ENCODE measurements around the gene CTNNBIP1.
A peak's percentile ranks its signal among the peaks of the same experiment; 100 is the strongest.

CTNNBIP1 gene

GRCh38 chr1:9863371-9863770 is 46.7 kb downstream of the CTNNBIP1 start:
- H3K36me3 Mint-ChIP-seq (ENCODE audit: low read depth): no peaks in the 10 kb centered on the region
- DNase-seq: no peak
- H3K27ac Mint-ChIP-seq: no peak overlapping the region
- H3K27me3 Mint-ChIP-seq: no peaks in the 10 kb centered on the region
- H3K9me3 Mint-ChIP-seq: no peaks in the 10 kb centered on the region
- peaks cover 4% of the 10 kb centered on the region for H3K4me1 Mint-ChIP-seq
- no peak overlapping the region for H3K4me3 Mint-ChIP-seq
- ATAC-seq: no peak

DNA sequence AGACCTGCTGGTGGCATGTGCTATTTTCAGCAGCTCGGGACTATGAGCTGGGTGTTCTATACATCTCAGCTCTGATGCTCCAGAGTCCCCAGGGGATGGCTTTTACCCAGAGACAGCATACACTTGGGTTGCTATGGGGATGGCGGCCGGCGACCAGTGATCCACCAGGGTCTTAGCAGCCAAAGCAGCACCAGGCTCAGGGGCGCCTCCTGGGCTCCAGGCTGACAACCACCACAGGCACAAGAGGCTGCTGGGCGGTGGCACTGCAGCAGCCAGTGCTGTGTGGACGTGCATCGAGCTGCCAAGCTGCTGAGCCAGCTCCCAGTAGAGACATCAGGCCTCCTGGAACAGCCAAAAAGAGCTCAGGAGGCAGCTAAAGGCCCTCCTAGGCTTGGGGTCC is 48.7 kb downstream of the CTNNBIP1 start:
- Mint-ChIP-seq H3K27me3 (no peaks in the 10 kb centered on the region), H3K36me3 (ENCODE audit: low read depth) (no peaks in the 10 kb centered on the region), H3K4me1 (peaks cover 2% of the 10 kb centered on the region), H3K9me3 (no peaks in the 10 kb centered on the region), H3K4me3 (no peak overlapping the region), H3K27ac (no peak overlapping the region)
- DNase-seq (no peak), ATAC-seq (no peak)

DNA sequence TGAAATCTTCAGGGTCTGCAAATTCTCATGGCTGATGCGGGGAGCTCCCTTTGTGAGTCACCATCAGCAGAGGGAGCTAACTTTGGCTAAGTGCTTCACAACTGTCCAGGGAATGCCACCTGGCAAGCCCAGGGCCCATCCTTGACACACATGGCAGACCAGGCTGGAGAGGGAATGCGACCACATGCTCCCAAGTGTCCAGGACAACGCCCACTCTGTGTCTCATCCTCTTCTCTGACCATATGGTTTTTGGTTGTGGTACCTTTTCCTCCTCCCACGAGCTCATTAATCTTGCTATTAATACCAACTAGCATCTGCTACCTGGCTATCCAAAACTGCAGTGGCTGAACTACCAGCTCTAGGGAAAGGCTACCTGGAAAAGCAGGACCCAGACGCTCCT is 49.2 kb downstream of the CTNNBIP1 start:
- Mint-ChIP-seq H3K4me1 (peaks cover 2% of the 10 kb centered on the region), H3K27ac (no peak overlapping the region), H3K27me3 (no peaks in the 10 kb centered on the region), H3K4me3 (no peak overlapping the region), H3K9me3 (no peaks in the 10 kb centered on the region), H3K36me3 (ENCODE audit: low read depth) (no peaks in the 10 kb centered on the region)
- DNase-seq: no peak
- no peak for ATAC-seq

DNA sequence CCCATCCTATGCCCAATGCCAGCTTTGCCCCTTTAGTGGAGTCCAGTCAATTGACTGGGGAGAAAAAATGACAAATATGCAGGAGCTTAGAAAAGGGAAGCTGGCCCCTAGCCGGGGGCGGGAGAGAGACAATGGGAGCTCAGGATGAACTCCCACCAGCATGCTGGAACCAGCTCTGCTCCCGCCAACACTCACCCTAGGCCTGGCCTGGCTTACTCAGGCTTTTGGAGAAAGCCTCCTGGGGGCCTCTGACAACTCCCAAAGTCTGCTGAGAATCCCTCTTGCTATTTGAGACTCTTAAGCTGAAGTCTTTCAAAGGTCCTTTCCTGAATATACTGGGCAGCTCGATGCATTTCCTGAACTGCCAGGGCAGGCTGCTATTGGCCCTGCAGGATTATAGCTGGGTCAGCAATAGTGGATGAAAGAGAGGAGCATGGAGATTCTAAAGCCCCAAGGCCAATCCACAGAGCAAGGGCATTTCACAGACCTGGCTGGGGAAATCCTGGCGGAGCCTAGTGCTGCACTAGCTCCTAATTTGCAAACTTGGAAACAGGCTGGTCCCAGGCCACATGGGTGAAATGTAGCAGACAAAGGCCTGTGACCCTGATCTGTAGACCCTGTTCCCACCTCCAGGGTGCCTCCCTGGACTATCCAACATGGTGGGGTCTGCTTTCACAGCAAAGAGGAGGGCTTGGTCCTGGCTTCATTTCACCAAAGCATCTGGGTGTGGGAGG is 50.6 kb downstream of the CTNNBIP1 start:
- Mint-ChIP-seq H3K36me3 (ENCODE audit: low read depth) (peaks cover under 1% of the 10 kb centered on the region), H3K27me3 (no peaks in the 10 kb centered on the region), H3K4me1 (peaks cover 2% of the 10 kb centered on the region), H3K4me3 (no peak overlapping the region), H3K9me3 (no peaks in the 10 kb centered on the region), H3K27ac (no peak overlapping the region)
- no peak for ATAC-seq
- no peak for DNase-seq

- Mint-ChIP-seq H3K27me3 (no peaks in the 10 kb centered on the region), H3K9me3 (peaks cover 4% of the 10 kb centered on the region), H3K27ac (no peak overlapping the region), H3K36me3 (ENCODE audit: low read depth) (peaks cover 8% of the 10 kb centered on the region), H3K4me3 (no peak overlapping the region), H3K4me1 (peaks cover 2% of the 10 kb centered on the region)
- ATAC-seq (peak; percentile 65), DNase-seq (no peak)
These were observed 51.6 kb downstream of the CTNNBIP1 start for GRCh38 chr1:9858293-9859035.

DNA sequence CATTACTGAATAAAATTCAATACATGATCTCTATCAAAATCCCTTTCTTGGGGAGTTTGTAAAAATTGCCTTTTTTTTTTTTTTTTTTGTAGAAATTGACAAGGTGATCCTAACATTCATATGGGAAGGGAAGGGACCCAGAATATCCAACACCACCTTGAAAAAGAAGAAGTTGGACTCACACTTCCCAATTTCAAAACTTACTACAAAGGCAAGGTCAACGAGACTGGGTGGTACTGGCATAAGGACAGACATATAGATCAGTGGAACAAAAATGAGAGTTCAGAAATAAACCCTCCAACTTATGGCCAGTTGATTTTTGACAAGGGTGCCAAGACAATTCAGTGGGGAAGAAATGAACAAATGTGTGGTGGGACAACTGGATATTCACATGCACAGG is 54.9 kb downstream of the CTNNBIP1 start:
- H3K36me3 Mint-ChIP-seq (ENCODE audit: low read depth): peaks cover 8% of the 10 kb centered on the region
- H3K9me3 Mint-ChIP-seq: peaks cover 5% of the 10 kb centered on the region
- H3K4me1 Mint-ChIP-seq: peaks cover 5% of the 10 kb centered on the region
- ATAC-seq (no peak), DNase-seq (no peak)
- no peak overlapping the region for H3K4me3 Mint-ChIP-seq
- H3K27me3 Mint-ChIP-seq: no peaks in the 10 kb centered on the region
- no peak overlapping the region for H3K27ac Mint-ChIP-seq

DNA sequence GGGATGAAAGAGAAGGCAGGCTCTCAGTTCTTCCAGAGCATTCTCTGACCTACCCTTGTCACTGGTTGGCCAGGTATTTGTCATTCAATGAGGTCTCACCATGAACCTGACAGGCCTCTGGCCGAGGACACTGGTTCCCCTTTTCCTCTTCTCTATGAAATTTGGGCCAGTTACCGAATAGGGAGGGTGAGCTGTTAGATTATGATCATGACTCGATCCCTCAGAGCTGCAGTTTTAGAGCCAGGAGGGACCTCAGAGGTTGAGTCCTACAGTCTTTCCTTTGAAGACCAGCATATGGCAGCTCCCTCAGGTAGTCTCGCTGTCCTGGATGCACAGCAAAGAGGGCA is 56.8 kb downstream of the CTNNBIP1 start:
- Mint-ChIP-seq H3K4me1 (peaks cover 7% of the 10 kb centered on the region), H3K4me3 (no peak overlapping the region), H3K36me3 (ENCODE audit: low read depth) (peaks cover 8% of the 10 kb centered on the region), H3K27ac (no peak overlapping the region), H3K9me3 (peaks cover 5% of the 10 kb centered on the region), H3K27me3 (no peaks in the 10 kb centered on the region)
- ATAC-seq (no peak), DNase-seq (no peak)

GRCh38 chr1:9852410-9853248 is 57.4 kb downstream of the CTNNBIP1 start:
- no peak for ATAC-seq
- Mint-ChIP-seq H3K4me1 (peaks cover 10% of the 10 kb centered on the region), H3K36me3 (ENCODE audit: low read depth) (peaks cover 8% of the 10 kb centered on the region), H3K27ac (no peak overlapping the region), H3K9me3 (peaks cover 5% of the 10 kb centered on the region), H3K4me3 (no peak overlapping the region), H3K27me3 (no peaks in the 10 kb centered on the region)
- no peak for DNase-seq

- DNase-seq (no peak), ATAC-seq (no peak)
- H3K27me3 Mint-ChIP-seq: no peaks in the 10 kb centered on the region
- H3K4me1 Mint-ChIP-seq: peaks cover 10% of the 10 kb centered on the region
- peaks cover 8% of the 10 kb centered on the region for H3K36me3 Mint-ChIP-seq (ENCODE audit: low read depth)
- H3K9me3 Mint-ChIP-seq: peaks cover 5% of the 10 kb centered on the region
- H3K4me3 Mint-ChIP-seq: no peak overlapping the region
- H3K27ac Mint-ChIP-seq: no peak overlapping the region
These were observed 58.1 kb downstream of the CTNNBIP1 start for GRCh38 chr1:9852004-9852403.

DNA sequence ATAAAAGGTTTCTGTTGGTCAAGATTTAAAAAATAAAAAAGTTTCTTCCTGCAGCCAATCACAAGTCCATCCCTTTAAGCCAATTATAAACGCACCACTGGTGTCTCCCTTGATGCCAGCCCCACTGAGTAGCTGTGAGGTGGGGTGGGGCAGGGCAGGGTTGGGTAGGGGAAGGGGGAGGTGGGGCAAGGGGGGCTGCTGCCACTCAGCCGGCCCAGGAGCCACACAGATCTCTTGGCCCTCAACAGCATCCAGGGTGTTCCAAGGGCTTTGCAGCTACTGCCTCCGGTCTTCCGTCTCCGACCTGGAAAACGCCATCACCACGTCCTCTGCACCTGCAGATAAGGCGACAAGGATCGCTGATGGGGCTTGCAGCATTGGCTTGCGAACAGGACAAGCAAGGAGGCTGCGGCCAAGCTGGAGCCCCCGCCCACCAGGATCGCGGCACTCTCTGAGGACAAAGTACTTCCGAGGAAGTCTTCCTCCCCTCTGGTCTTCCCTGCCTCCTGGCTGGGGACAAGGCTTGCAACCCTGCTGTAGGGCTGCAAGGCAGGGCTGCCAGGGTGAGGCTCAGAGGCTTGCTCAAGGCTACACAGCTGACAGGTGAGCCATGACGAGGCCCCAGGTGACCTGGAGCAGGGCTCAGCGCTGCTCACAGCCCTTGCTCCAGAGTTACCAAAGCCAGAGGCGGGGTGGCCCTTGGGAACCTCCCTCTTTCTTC is 59.5 kb downstream of the CTNNBIP1 start:
- H3K9me3 Mint-ChIP-seq: peaks cover 5% of the 10 kb centered on the region
- ATAC-seq (no peak), DNase-seq (no peak)
- H3K27me3 Mint-ChIP-seq: no peaks in the 10 kb centered on the region
- peak overlapping the region; percentile 47 for H3K27ac Mint-ChIP-seq
- peak overlapping the region; percentile 69 for H3K4me3 Mint-ChIP-seq
- peaks cover 8% of the 10 kb centered on the region for H3K36me3 Mint-ChIP-seq (ENCODE audit: low read depth)
- H3K4me1 Mint-ChIP-seq: peaks cover 10% of the 10 kb centered on the region

DNA sequence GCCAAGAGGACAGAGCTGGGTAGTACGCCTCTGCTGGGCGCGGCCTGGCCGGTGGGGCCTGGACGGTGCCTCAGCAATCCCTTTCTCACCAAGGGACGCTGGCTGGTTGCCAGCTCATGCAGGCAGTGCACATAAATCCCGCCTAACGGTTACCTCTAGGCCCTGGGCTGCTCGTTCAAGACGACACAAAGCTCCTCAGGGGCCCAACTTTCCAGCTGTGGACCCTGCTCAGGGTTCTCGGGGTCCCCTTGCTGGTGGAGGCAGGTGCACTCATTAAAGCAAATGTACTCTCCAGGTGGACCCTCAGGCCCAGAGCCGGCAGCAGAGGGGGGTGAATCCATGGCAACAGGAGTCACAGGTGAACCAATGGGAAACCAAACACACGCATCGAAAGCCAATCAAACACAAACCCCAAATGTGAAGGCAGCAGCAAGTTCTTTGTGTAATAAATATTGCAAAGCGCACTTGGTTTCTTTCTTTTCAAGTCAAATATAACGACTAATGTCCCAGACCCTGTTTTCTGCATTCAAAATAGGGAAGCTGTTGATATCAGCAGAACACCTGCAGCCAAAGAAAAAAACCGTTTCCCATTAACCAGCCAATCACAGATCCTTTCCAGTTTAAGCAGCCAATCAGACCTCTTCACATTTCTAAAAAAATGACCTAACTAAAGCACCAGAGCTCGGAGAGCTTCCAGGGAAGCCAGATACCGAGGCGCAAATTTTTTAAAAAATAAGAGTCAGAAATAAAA is 60.2 kb downstream of the CTNNBIP1 start:
- Mint-ChIP-seq H3K4me1 (peaks cover 10% of the 10 kb centered on the region), H3K27me3 (no peaks in the 10 kb centered on the region), H3K9me3 (peaks cover 5% of the 10 kb centered on the region), H3K4me3 (peak overlapping the region; percentile 69), H3K27ac (peak overlapping the region; percentile 47), H3K36me3 (ENCODE audit: low read depth) (peaks cover 8% of the 10 kb centered on the region)
- DNase-seq: no peak
- ATAC-seq: no peak

DNA sequence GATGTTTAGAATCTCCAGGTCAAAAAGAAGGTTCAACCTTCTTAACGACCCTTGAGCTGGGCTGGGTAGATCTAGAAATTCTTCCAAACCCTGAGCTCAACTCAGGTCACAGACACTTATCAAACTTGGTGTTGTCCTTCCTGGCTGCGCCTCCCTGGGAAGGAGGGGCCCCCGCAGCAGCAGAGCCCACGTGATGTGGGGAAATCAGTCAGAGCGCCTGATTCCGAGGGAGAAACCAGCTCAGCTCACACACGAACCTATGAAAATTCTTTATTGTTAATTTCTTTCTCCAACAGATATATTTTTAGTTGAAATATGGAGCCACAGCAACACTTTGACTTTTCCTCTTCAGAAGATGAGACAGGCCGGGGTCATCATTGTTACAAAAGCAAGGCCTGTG is 62.0 kb downstream of the CTNNBIP1 start:
- Mint-ChIP-seq H3K27me3 (no peaks in the 10 kb centered on the region), H3K27ac (no peak overlapping the region), H3K36me3 (ENCODE audit: low read depth) (no peaks in the 10 kb centered on the region), H3K4me3 (no peak overlapping the region), H3K9me3 (no peaks in the 10 kb centered on the region), H3K4me1 (peaks cover 10% of the 10 kb centered on the region)
- DNase-seq: no peak
- no peak for ATAC-seq

- ATAC-seq (no peak), DNase-seq (no peak)
- Mint-ChIP-seq H3K27ac (no peak overlapping the region), H3K4me3 (no peak overlapping the region), H3K27me3 (no peaks in the 10 kb centered on the region), H3K36me3 (ENCODE audit: low read depth) (no peaks in the 10 kb centered on the region), H3K9me3 (no peaks in the 10 kb centered on the region), H3K4me1 (peaks cover 10% of the 10 kb centered on the region)
These were observed 62.8 kb downstream of the CTNNBIP1 start for GRCh38 chr1:9847269-9847668.

Data from activated naive CD8-positive, alpha-beta T cell treated with anti-CD3 and anti-CD28 coated beads, Interleukin-2, amount 50 U/mL, for 24 hours (primary cell).